Measurements from ENCODE around the gene TEX47.

DNA sequence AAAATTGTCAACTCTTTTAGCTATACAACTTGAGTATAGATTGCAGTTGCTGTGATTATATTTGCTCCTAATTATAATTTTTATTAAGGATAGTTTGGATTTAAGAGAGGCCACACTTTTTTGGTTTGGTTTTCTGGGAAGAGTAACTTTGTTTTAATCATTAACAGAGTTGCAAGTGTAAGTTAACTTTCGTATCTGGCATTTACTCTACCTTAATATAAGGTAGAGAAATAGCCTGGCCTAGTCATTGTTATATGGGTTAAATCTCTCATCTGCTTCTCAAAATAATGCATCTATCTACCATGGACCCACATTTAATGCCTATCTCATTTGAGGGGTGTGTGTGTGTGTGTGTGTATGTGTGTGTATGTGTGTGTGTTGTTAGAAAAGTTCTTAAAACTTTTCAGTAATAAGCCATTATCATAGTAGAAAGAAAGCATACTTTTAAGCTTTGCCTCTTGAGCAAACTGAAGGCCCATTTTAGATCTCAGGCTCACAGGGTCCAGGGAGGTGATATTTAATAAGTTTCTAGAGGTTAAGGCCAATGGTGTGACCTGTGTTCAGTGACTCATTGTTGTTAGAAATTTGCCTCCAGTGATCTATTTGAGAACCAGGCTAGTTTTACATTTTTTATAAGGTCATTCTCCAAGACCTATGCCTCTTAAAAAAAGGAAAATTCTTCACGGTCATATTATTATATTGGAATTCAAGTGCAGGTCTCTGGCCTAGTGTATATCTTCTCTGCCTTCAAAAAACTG is 10.9 kb upstream of the TEX47 start:
- TF ChIP-seq POLR2A (IDR thresholded peaks at IDR 0.05; ENCODE audit: low read depth, low read length) (no peak), TAF1 (IDR thresholded peaks at IDR 0.05; ENCODE audit: low read depth, low read length) (no peak), POLR2AphosphoS5 (IDR thresholded peaks at IDR 0.05; ENCODE audit: low read depth, low read length) (no peak), SPI1 (IDR thresholded peaks at IDR 0.05; ENCODE audit: low read depth, low read length) (no peak)

Data from GM12891 (cell line).